Spleen (tissue), 7 donors: ENCODE data around the gene SLC9A8.
"Not testable (repeated sequence)": the region's sequence is repeated elsewhere in the genome, so short reads cannot be mapped to it uniquely, and the experiment has no call there.

Source experiments
- POLR2A ChIP-seq, 3 donors: fragments of 450-650 bp; IDR thresholded peaks; one replicate each; pipeline ENCODE4 v1.5.1; 2017; ENCODE audit warnings: antibody characterized with exemption in 3 of 3, mild to moderate bottlenecking in 1 of 3
- POLR2AphosphoS5 ChIP-seq, 3 donors: sonication (generic); formaldehyde crosslinking; IDR thresholded peaks; one replicate each; pipeline ENCODE4 v1.5.1; 2017; ENCODE audit warnings: antibody characterized with exemption in 3 of 3
- TF ChIP-seq, protein P1 (sequence below), 11 experiments: fragments of 200-600 bp in 7 of 11; fragments of 450-650 bp in 4 of 11; sonication (generic) in 4 of 11; IDR thresholded peaks in 8 of 11; conservative IDR thresholded peaks in 3 of 11; 1 replicate in 7 of 11; 2 replicates in 4 of 11; pipeline versions ENCODE4 v1.4.0 to v1.8.0; 2016 to 2021; ENCODE audit warnings: antibody characterized with exemption in 11 of 11, inconsistent platforms in 4 of 11, mild to moderate bottlenecking in 1 of 11
- donor health status: DM: no; HTN: no; CAD: no; lungs with moderate emphysema.
- donor health status: DM: no; HTN: no; CAD: no.
- donor health status: DM: no; HTN: no; CAD: no.

DNA sequence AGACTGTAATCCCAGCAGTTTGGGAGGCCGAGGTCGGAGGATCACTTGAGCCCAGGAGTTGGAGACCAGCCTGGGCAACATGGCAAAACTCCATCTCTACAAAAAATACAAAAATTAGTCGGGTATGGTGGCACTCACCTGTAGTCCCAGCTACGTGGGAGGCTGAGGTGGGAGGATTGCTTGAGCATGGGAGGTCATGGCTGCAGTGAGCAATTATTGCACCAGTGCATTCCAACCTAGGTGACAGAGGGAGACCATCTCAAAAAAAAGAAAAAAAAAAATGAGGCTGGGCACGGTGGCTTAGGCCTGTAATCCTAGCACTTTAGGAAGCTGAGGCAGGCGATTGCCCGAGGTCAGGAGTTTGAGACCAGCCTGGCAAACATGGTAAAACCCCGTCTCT, 38.4 kb upstream of the SLC9A8 start:
- TF ChIP-seq, protein P1, sequence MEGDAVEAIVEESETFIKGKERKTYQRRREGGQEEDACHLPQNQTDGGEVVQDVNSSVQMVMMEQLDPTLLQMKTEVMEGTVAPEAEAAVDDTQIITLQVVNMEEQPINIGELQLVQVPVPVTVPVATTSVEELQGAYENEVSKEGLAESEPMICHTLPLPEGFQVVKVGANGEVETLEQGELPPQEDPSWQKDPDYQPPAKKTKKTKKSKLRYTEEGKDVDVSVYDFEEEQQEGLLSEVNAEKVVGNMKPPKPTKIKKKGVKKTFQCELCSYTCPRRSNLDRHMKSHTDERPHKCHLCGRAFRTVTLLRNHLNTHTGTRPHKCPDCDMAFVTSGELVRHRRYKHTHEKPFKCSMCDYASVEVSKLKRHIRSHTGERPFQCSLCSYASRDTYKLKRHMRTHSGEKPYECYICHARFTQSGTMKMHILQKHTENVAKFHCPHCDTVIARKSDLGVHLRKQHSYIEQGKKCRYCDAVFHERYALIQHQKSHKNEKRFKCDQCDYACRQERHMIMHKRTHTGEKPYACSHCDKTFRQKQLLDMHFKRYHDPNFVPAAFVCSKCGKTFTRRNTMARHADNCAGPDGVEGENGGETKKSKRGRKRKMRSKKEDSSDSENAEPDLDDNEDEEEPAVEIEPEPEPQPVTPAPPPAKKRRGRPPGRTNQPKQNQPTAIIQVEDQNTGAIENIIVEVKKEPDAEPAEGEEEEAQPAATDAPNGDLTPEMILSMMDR (IDR thresholded peaks at IDR 0.05 in 8 of 11, conservative IDR thresholded peaks at IDR 0.05 in 3 of 11) = not testable (repeated sequence)
- TF ChIP-seq POLR2A, POLR2AphosphoS5 (IDR thresholded peaks at IDR 0.05): not testable (repeated sequence)
